ENCODE measurements around the gene PLLP.

GRCh38 chr16:57234707-57235092, 49.8 kb downstream of the PLLP start:
- TF ChIP-seq CTCF (IDR thresholded peaks at IDR 0.05) = no peak
- TF ChIP-seq POLR2A (IDR thresholded peaks at IDR 0.05) = no peak
- TF ChIP-seq POLR2AphosphoS5 (IDR thresholded peaks at IDR 0.05) = no peak

Measured in prostate gland (tissue), 2 donors.